HCT116 (cell line): ENCODE data around the gene CERK. TPM values are rescaled to one million over a fixed set of nuclear protein-coding genes. Genes with fewer than 3 reads are reported as not detected.

ENCODE experiments used
- ATAC-seq: fragments of 200-7000 bp; cut with Tn5 transposase; 2 replicates; pipeline ENCODE4 v1.9.1; 2020; ENCODE audit warnings: mild to moderate bottlenecking, moderate library complexity
- BruUV-seq: library from RNA; stranded (reverse); fragments of 400-500 nt; replicated peaks from 2 replicates; lab custom pipeline; 2021; lab: Mats Ljungman, UMichigan
- CTCF ChIA-PET: fragments of 300-600 bp; sonication (Branson Sonifier 250); formaldehyde crosslinking; loops from one replicate; lab custom pipeline; 2021; ENCODE audit warnings: antibody characterized with exemption; lab: Charles Lee
- POLR2A ChIA-PET: fragments of 300-600, 350-600 bp; sonication (Branson Sonifier 250); formaldehyde crosslinking; loops from one replicate; lab custom pipeline; 2021; ENCODE audit warnings: antibody characterized with exemption; lab: Charles Lee
- RAD21 ChIA-PET, 2 experiments: fragments of 300-600 bp; sonication (Branson Sonifier 250); formaldehyde crosslinking; loops; one replicate each; lab custom pipeline; 2023; ENCODE audit warnings: low total read pairs in 2 of 2; ENCODE audit not compliant: uncharacterized antibody in 2 of 2, unreplicated experiment in 2 of 2, low non-redundant PET in 1 of 2; lab: Charles Lee
- DNase-seq: peaks from one replicate; pipeline ENCODE4 v3.0.0-alpha.2; 2010; ENCODE audit warnings: low read depth, low spot score
- H2AFZ ChIP-seq: fragments of 200-600 bp; shearing (Covaris generic), sonication (generic); 2 replicates; pipeline ENCODE4 v1.6.1; 2017; ENCODE audit warnings: low read depth, mixed run types, mixed read lengths, antibody characterized with exemption, low read length; ENCODE audit not compliant: poor library complexity, severe bottlenecking
- H3K27ac ChIP-seq: 2 replicates; pipeline ENCODE4 v1.5.1; 2012; ENCODE audit warnings: low read depth, low read length
- H3K27me3 ChIP-seq: fragments of 200-600 bp; sonication (generic); 2 replicates; pipeline ENCODE4 v1.6.1; 2016; ENCODE audit warnings: mixed run types, low read length, mixed read lengths; ENCODE audit not compliant: insufficient read depth
- H3K36me3 ChIP-seq, 2 experiments: fragments of 200-500 bp in 1 of 2; fragments of 200-600 bp in 1 of 2; sonication (Bioruptor generic) in 1 of 2; sonication (generic) in 1 of 2; 2 replicates each; pipeline versions ENCODE4 v1.5.1 to v1.6.1; 2014 to 2016; ENCODE audit warnings: low read length in 2 of 2, inconsistent platforms in 1 of 2, mixed read lengths in 1 of 2, mixed run types in 1 of 2; ENCODE audit not compliant: insufficient read depth in 2 of 2, control insufficient read depth in 1 of 2
- H3K4me1 ChIP-seq, 2 experiments: fragments of 200-600 bp in 1 of 2; sonication (generic) in 1 of 2; 2 replicates each; pipeline versions ENCODE4 v1.5.1 to v1.6.1; 2012 to 2017; ENCODE audit warnings: low read length in 2 of 2, inconsistent platforms in 1 of 2, mild to moderate bottlenecking in 1 of 2, mixed read lengths in 1 of 2, mixed run types in 1 of 2, moderate library complexity in 1 of 2; ENCODE audit not compliant: insufficient read depth in 2 of 2, control insufficient read depth in 1 of 2
- H3K4me2 ChIP-seq: fragments of 200-600 bp; sonication (generic); 2 replicates; pipeline ENCODE4 v1.6.1; 2017; ENCODE audit warnings: mixed run types, low read length, mixed read lengths
- H3K4me3 ChIP-seq, 2 experiments: fragments of 200-600 bp in 1 of 2; sonication (generic) in 1 of 2; replicated peaks in 1 of 2; 2 replicates each; pipeline ENCODE4 v1.5.1; 2011 to 2016; ENCODE audit warnings: low read length in 2 of 2, control low read depth in 1 of 2, low read depth in 1 of 2, mild to moderate bottlenecking in 1 of 2, mixed read lengths in 1 of 2, mixed run types in 1 of 2
- H3K79me2 ChIP-seq: fragments of 200-600 bp; sonication (generic); 2 replicates; pipeline ENCODE4 v1.6.1; 2017; ENCODE audit warnings: mild to moderate bottlenecking, mixed run types, low read length, moderate library complexity, mixed read lengths; ENCODE audit not compliant: insufficient read depth
- H3K9ac ChIP-seq: fragments of 200-600 bp; sonication (generic); 2 replicates; pipeline ENCODE4 v1.6.1; 2016; ENCODE audit warnings: low read length, mixed read lengths
- H3K9me2 ChIP-seq: fragments of 200-600 bp; sonication (generic), shearing (Covaris generic); 2 replicates; pipeline ENCODE4 v1.6.1; 2017; ENCODE audit warnings: mixed run types, mild to moderate bottlenecking, moderate library complexity; ENCODE audit not compliant: insufficient read depth
- H3K9me3 ChIP-seq, 2 experiments: fragments of 200-500 bp in 1 of 2; fragments of 200-600 bp in 1 of 2; sonication (Bioruptor generic) in 1 of 2; sonication (generic) in 1 of 2; 2 replicates each; pipeline ENCODE4 v1.6.1; 2014 to 2017; ENCODE audit warnings: low read length in 2 of 2, mixed read lengths in 2 of 2, inconsistent platforms in 1 of 2, low read depth in 1 of 2, mild to moderate bottlenecking in 1 of 2, mixed run types in 1 of 2, moderate library complexity in 1 of 2; ENCODE audit not compliant: control insufficient read depth in 1 of 2, insufficient read depth in 1 of 2
- H4K20me1 ChIP-seq: fragments of 200-600 bp; sonication (generic), shearing (Covaris generic); 2 replicates; pipeline ENCODE4 v1.6.1; 2017; ENCODE audit warnings: mixed run types, mild to moderate bottlenecking, moderate library complexity; ENCODE audit not compliant: insufficient read depth
- CEBPB ChIP-seq: IDR thresholded peaks from 2 replicates; pipeline ENCODE4 v1.6.1; 2012; ENCODE audit warnings: low read depth
- EZH2 ChIP-seq: fragments of 200-600 bp; sonication (generic); IDR thresholded peaks from 2 replicates; pipeline ENCODE4 v1.6.1; 2017; ENCODE audit warnings: antibody characterized with exemption, mixed run types
- EZH2phosphoT487 ChIP-seq: fragments of 200-600 bp; IDR thresholded peaks from 2 replicates; pipeline ENCODE4 v1.6.1; 2018; ENCODE audit warnings: antibody characterized with exemption, borderline replicate concordance
- FOSL1 ChIP-seq: IDR thresholded peaks from 2 replicates; pipeline ENCODE4 v1.6.1; 2012; ENCODE audit warnings: low read depth
- JUND ChIP-seq: IDR thresholded peaks from 2 replicates; pipeline ENCODE4 v1.6.1; 2012
- POLR2A ChIP-seq: IDR thresholded peaks from 2 replicates; pipeline ENCODE4 v1.7.0; 2011; ENCODE audit warnings: borderline replicate concordance; ENCODE audit not compliant: insufficient read depth, insufficient read length; ENCODE audit errors: extremely low read depth
- POLR2AphosphoS5 ChIP-seq: IDR thresholded peaks from 2 replicates; pipeline ENCODE4 v1.6.1; 2011; ENCODE audit warnings: mild to moderate bottlenecking, low read depth, low read length, moderate library complexity
- RAD21 ChIP-seq: IDR thresholded peaks from 2 replicates; pipeline ENCODE4 v1.6.1; 2012; ENCODE audit warnings: low read depth, mild to moderate bottlenecking
- SRF ChIP-seq: IDR thresholded peaks from 2 replicates; pipeline ENCODE4 v1.6.1; 2012; ENCODE audit warnings: low read depth
- YY1 ChIP-seq: IDR thresholded peaks from 2 replicates; pipeline ENCODE4 v1.6.1; 2011; ENCODE audit warnings: low read length, low read depth, moderate library complexity, mild to moderate bottlenecking; ENCODE audit not compliant: insufficient replicate concordance; ENCODE audit errors: extremely low read depth
- intact Hi-C: fragments of 100-400 bp; cut with micrococcal nuclease; formaldehyde crosslinking; loops from 2 replicates; pipeline ENCODE4 v1.10.0; 2022
- total RNA-seq: library from RNA; stranded (reverse); gene quantifications from one replicate; pipeline ENCODE4 v1.2.1, GENCODE V29; 2021; ENCODE audit not compliant: unreplicated experiment
- TF ChIP-seq, protein P1 (sequence below), 3 experiments: fragments of 200-600 bp in 1 of 3; sonication (generic) in 1 of 3; IDR thresholded peaks in 2 of 3; conservative IDR thresholded peaks in 1 of 3; 2 replicates each; pipeline ENCODE4 v1.5.1; 2012 to 2017; ENCODE audit warnings: low read depth in 2 of 3, low read length in 2 of 3, antibody characterized with exemption in 1 of 3, borderline replicate concordance in 1 of 3, control low read depth in 1 of 3, mild to moderate bottlenecking in 1 of 3, mixed read lengths in 1 of 3, mixed run types in 1 of 3, moderate library complexity in 1 of 3; ENCODE audit not compliant: insufficient read depth in 1 of 3
- TF ChIP-seq, protein P2 (sequence below): IDR thresholded peaks from 2 replicates; pipeline ENCODE4 v1.6.1; 2011; ENCODE audit warnings: mild to moderate bottlenecking, low read length, moderate library complexity; ENCODE audit not compliant: insufficient replicate concordance; ENCODE audit errors: extremely low read depth
- TF ChIP-seq, protein P3 (sequence below): IDR thresholded peaks from 2 replicates; pipeline ENCODE4 v1.6.1; 2012

CERK gene
- total RNA-seq, 1 experiment from 2014 or later: 35.0 TPM

GRCh38 chr22:46674367-46674781 lies 63.7 kb downstream of the CERK start (continued):
- TF ChIP-seq, protein P1, sequence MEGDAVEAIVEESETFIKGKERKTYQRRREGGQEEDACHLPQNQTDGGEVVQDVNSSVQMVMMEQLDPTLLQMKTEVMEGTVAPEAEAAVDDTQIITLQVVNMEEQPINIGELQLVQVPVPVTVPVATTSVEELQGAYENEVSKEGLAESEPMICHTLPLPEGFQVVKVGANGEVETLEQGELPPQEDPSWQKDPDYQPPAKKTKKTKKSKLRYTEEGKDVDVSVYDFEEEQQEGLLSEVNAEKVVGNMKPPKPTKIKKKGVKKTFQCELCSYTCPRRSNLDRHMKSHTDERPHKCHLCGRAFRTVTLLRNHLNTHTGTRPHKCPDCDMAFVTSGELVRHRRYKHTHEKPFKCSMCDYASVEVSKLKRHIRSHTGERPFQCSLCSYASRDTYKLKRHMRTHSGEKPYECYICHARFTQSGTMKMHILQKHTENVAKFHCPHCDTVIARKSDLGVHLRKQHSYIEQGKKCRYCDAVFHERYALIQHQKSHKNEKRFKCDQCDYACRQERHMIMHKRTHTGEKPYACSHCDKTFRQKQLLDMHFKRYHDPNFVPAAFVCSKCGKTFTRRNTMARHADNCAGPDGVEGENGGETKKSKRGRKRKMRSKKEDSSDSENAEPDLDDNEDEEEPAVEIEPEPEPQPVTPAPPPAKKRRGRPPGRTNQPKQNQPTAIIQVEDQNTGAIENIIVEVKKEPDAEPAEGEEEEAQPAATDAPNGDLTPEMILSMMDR (IDR thresholded peaks at IDR 0.05 in 2 of 3, conservative IDR thresholded peaks at IDR 0.05 in 1 of 3; ENCODE audit: borderline replicate concordance in 1 of 3, insufficient read depth in 1 of 3, low read depth in 2 of 3, low read length in 2 of 3): no peak
- no peak for TF ChIP-seq POLR2AphosphoS5
- TF ChIP-seq YY1: no peak
- TF ChIP-seq, protein P2, sequence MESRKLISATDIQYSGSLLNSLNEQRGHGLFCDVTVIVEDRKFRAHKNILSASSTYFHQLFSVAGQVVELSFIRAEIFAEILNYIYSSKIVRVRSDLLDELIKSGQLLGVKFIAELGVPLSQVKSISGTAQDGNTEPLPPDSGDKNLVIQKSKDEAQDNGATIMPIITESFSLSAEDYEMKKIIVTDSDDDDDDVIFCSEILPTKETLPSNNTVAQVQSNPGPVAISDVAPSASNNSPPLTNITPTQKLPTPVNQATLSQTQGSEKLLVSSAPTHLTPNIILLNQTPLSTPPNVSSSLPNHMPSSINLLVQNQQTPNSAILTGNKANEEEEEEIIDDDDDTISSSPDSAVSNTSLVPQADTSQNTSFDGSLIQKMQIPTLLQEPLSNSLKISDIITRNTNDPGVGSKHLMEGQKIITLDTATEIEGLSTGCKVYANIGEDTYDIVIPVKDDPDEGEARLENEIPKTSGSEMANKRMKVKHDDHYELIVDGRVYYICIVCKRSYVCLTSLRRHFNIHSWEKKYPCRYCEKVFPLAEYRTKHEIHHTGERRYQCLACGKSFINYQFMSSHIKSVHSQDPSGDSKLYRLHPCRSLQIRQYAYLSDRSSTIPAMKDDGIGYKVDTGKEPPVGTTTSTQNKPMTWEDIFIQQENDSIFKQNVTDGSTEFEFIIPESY: no peak
- TF ChIP-seq JUND: no peak
- TF ChIP-seq EZH2phosphoT487: no peak
- TF ChIP-seq RAD21: no peak
- TF ChIP-seq CEBPB: no peak
- no peak for TF ChIP-seq POLR2A
- TF ChIP-seq, protein P3, sequence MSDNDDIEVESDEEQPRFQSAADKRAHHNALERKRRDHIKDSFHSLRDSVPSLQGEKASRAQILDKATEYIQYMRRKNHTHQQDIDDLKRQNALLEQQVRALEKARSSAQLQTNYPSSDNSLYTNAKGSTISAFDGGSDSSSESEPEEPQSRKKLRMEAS: no peak

DNA sequence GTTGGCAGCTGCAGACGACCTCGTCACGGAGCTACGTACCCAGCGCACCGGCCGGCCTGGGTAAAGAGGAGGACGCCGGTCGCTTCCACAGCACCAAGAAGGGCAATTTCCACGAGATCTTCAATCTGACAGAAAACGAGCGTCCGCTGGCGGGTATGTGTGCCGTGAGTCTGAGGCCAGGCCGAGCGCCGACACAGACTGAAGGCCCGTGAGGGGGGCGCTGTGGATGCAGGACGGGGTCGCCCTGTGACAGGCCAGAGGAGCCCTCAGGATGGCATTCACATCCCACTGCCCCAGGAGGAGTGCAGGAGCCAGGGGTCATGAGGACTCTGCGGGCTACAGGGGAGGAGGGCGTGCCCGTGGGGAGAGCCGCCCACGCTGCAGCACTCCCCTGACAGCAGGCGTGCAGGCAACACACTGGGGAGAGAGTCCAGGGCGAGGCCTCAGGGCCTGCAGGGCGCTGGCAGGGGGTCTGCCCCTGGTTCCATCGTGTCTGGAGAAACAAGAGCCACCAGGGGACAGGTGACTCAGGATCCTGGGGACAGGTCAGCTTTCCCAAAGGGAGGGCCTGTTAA lies 64.3 kb downstream of the CERK start:
- no TSS peak for BruUV-seq
- intact Hi-C loops: no loop called here
- H3K27me3 ChIP-seq: no peaks in the 10 kb centered on the region
- POLR2A ChIA-PET: no interaction called here
- no peaks in the 10 kb centered on the region for H3K79me2 ChIP-seq
- CTCF ChIA-PET: no interaction called here
- no peak overlapping the region for H3K9ac ChIP-seq
- TF ChIP-seq FOSL1: no peak
- TF ChIP-seq SRF: no peak
- no peak for TF ChIP-seq RAD21
- TF ChIP-seq EZH2: no peak
- TF ChIP-seq, protein P1 (IDR thresholded peaks at IDR 0.05 in 2 of 3, conservative IDR thresholded peaks at IDR 0.05 in 1 of 3; ENCODE audit: borderline replicate concordance in 1 of 3, insufficient read depth in 1 of 3, low read depth in 2 of 3, low read length in 2 of 3): no peak
- no peak for TF ChIP-seq YY1
- RAD21 ChIA-PET: no interaction called here
- no peaks in the 10 kb centered on the region for H3K9me3 ChIP-seq
- no peak for DNase-seq
- no peak overlapping the region for H3K4me3 ChIP-seq
- H3K9me2 ChIP-seq: no peaks in the 10 kb centered on the region
- no peaks in the 10 kb centered on the region for H3K36me3 ChIP-seq
- H2AFZ ChIP-seq: no peak overlapping the region
- H3K27ac ChIP-seq: no peak overlapping the region
- no peak for ATAC-seq
- no peak overlapping the region for H3K4me2 ChIP-seq
- no peaks in the 10 kb centered on the region for H4K20me1 ChIP-seq
- no peaks in the 10 kb centered on the region for H3K4me1 ChIP-seq
